Thyroid gland (tissue), 4 donors: ENCODE results near the gene ASB2.

ENCODE experiments used
- CTCF ChIP-seq, 6 experiments: fragments of 200-600 bp in 3 of 6; fragments of 450-650 bp in 3 of 6; sonication (generic) in 3 of 6; IDR thresholded peaks; one replicate each; pipeline ENCODE4 v1.5.1; 2016 to 2019; ENCODE audit warnings: antibody characterized with exemption in 6 of 6, mild to moderate bottlenecking in 2 of 6, inconsistent platforms in 1 of 6, moderate library complexity in 1 of 6
- POLR2A ChIP-seq, 2 donors: fragments of 450-650 bp; IDR thresholded peaks; one replicate each; pipeline ENCODE4 v1.6.1; 2017; ENCODE audit warnings: antibody characterized with exemption in 2 of 2, mild to moderate bottlenecking in 2 of 2, moderate library complexity in 1 of 2

GRCh38 chr14:93915800-93916199, 60.6 kb downstream of the ASB2 start:
- TF ChIP-seq CTCF (IDR thresholded peaks at IDR 0.05): no peak
- TF ChIP-seq POLR2A (IDR thresholded peaks at IDR 0.05): no peak
